ENCODE data around the gene EGFL6. TPM values are rescaled to one million over a fixed set of nuclear protein-coding genes. Genes with fewer than 3 reads are reported as not detected.
"Not testable (repeated sequence)": the region's sequence is repeated elsewhere in the genome, so short reads cannot be mapped to it uniquely, and the experiment has no call there.

Gene EGFL6
- polyA plus RNA-seq, 4 donors = 19.2 to 66.6 (median 27.6) TPM

- DNase-seq (ENCODE audit: low read depth in 4 of 4, low spot score in 3 of 4) = no peak
Observed at GRCh38 chrX:13651150-13651549, 81.7 kb downstream of the EGFL6 start.

- DNase-seq (ENCODE audit: low read depth in 4 of 4, low spot score in 3 of 4) = no peak
Observed at GRCh38 chrX:13652287-13652793, 82.9 kb downstream of the EGFL6 start.

GRCh38 chrX:13652850-13653693, 83.7 kb downstream of the EGFL6 start, which contains the start of gene TCEANC:
TCEANC (plus strand) TSS chrX:13653141; CDS start chrX:13662509, 9,368 bp downstream.
- peak; percentile 74 to 88 (median 80) for DNase-seq (ENCODE audit: low read depth in 4 of 4, low spot score in 3 of 4)

GRCh38 chrX:13654116-13654515, 84.7 kb downstream of the EGFL6 start:
- DNase-seq (ENCODE audit: low read depth in 4 of 4, low spot score in 3 of 4) = no peak

GRCh38 chrX:13655674-13656073, 86.3 kb downstream of the EGFL6 start:
- no peak for DNase-seq (ENCODE audit: low read depth in 4 of 4, low spot score in 3 of 4)

GRCh38 chrX:13658602-13659001, 89.2 kb downstream of the EGFL6 start:
- no peak for DNase-seq (ENCODE audit: low read depth in 4 of 4, low spot score in 3 of 4)

- DNase-seq (ENCODE audit: low read depth in 4 of 4, low spot score in 3 of 4) = no peak
Observed at GRCh38 chrX:13659063-13659462, 89.7 kb downstream of the EGFL6 start.

- DNase-seq (ENCODE audit: low read depth in 4 of 4, low spot score in 3 of 4) = no peak
Observed at GRCh38 chrX:13661735-13662288, 92.4 kb downstream of the EGFL6 start.

GRCh38 chrX:13662355-13662791, 93.0 kb downstream of the EGFL6 start:
- no peak for DNase-seq (ENCODE audit: low read depth in 4 of 4, low spot score in 3 of 4)

GRCh38 chrX:13664020-13664419, 94.6 kb downstream of the EGFL6 start:
- DNase-seq (ENCODE audit: low read depth in 4 of 4, low spot score in 3 of 4) = no peak

- no peak for DNase-seq (ENCODE audit: low read depth in 4 of 4, low spot score in 3 of 4)
Observed at GRCh38 chrX:13666836-13667235, 97.4 kb downstream of the EGFL6 start.

GRCh38 chrX:13667919-13668318, 98.5 kb downstream of the EGFL6 start:
- DNase-seq (ENCODE audit: low read depth in 4 of 4, low spot score in 3 of 4) = no peak

- DNase-seq (ENCODE audit: low read depth in 4 of 4, low spot score in 3 of 4) = peak in 1 of 4 donors; percentile 21
Observed at GRCh38 chrX:13669246-13669737, 99.9 kb downstream of the EGFL6 start.

GRCh38 chrX:13669755-13670154, 100.4 kb downstream of the EGFL6 start:
- DNase-seq (ENCODE audit: low read depth in 4 of 4, low spot score in 3 of 4) = not testable (repeated sequence)

- DNase-seq (ENCODE audit: low read depth in 4 of 4, low spot score in 3 of 4) = no peak
Observed at GRCh38 chrX:13670197-13670596, 100.8 kb downstream of the EGFL6 start.

- no peak for DNase-seq (ENCODE audit: low read depth in 4 of 4, low spot score in 3 of 4)
Observed at GRCh38 chrX:13673016-13673415, 103.6 kb downstream of the EGFL6 start.

- DNase-seq (ENCODE audit: low read depth in 4 of 4, low spot score in 3 of 4) = no peak
Observed at GRCh38 chrX:13676885-13677284, 107.5 kb downstream of the EGFL6 start.

GRCh38 chrX:13679700-13680099, 110.3 kb downstream of the EGFL6 start:
- not testable (repeated sequence) for DNase-seq (ENCODE audit: low read depth in 4 of 4, low spot score in 3 of 4)

GRCh38 chrX:13681595-13681994, 112.2 kb downstream of the EGFL6 start:
- DNase-seq (ENCODE audit: low read depth in 4 of 4, low spot score in 3 of 4) = no peak
